Cardiac fibroblast (primary cell): ENCODE data around the gene SEBOX.

Experiments
- DNase-seq, 2 donors: peaks; one replicate each; pipeline versions ENCODE4 v3.0.0 to v3.0.0-alpha.2; 2010; ENCODE audit warnings: low read depth in 2 of 2
- H3K4me3 ChIP-seq, 2 donors: replicated peaks in 1 of 2; 1 replicate in 1 of 2; 2 replicates in 1 of 2; pipeline ENCODE4 v1.5.1; 2011; ENCODE audit warnings: low read depth in 2 of 2, low read length in 2 of 2, mild to moderate bottlenecking in 2 of 2, moderate library complexity in 1 of 2
- CTCF ChIP-seq: IDR thresholded peaks from one replicate; pipeline ENCODE4 v1.5.1; 2011; ENCODE audit warnings: low read depth, mild to moderate bottlenecking, low read length, inconsistent platforms

The SEBOX gene

GRCh38 chr17:28395426-28395825, 30.4 kb upstream of the SEBOX start:
- no peak for TF ChIP-seq CTCF
- H3K4me3 ChIP-seq: no peak overlapping the region
- no peak for DNase-seq

GRCh38 chr17:28394337-28395116, 29.5 kb upstream of the SEBOX start:
- H3K4me3 ChIP-seq: no peak overlapping the region
- TF ChIP-seq CTCF: no peak
- peak; percentile 9 to 31 for DNase-seq

GRCh38 chr17:28392491-28392890, 27.5 kb upstream of the SEBOX start:
- no peak for TF ChIP-seq CTCF
- H3K4me3 ChIP-seq: no peak overlapping the region
- no peak for DNase-seq

- no peak for DNase-seq
- TF ChIP-seq CTCF: no peak
- H3K4me3 ChIP-seq: no peak overlapping the region
Observed at GRCh38 chr17:28391401-28391800, 26.4 kb upstream of the SEBOX start.

GRCh38 chr17:28390984-28391383, 26.0 kb upstream of the SEBOX start:
- DNase-seq: no peak
- no peak for TF ChIP-seq CTCF
- no peak overlapping the region for H3K4me3 ChIP-seq

- DNase-seq: no peak
- no peak overlapping the region for H3K4me3 ChIP-seq
- TF ChIP-seq CTCF: no peak
Observed at GRCh38 chr17:28390563-28390962, 25.6 kb upstream of the SEBOX start.

- no peak for DNase-seq
- TF ChIP-seq CTCF: no peak
- H3K4me3 ChIP-seq: no peak overlapping the region
Observed at GRCh38 chr17:28390141-28390540, 25.1 kb upstream of the SEBOX start.
